ENCODE measurements around the gene AXL.

AXL gene

GRCh38 chr19:41239961-41240574, 21.0 kb downstream of the AXL start:
- H2BK5ac ChIP-seq (ENCODE audit: low read depth, low read length, poor library complexity) = no peak overlapping the region
- H2AFZ ChIP-seq (ENCODE audit: insufficient read depth, low read length, poor library complexity) = no peak overlapping the region
- no peak overlapping the region for H3K18ac ChIP-seq (ENCODE audit: low read length)
- H3K4me2 ChIP-seq (ENCODE audit: low read length) = no peak overlapping the region
- no peak overlapping the region for H3K9ac ChIP-seq (ENCODE audit: low read length)
- H3K79me1 ChIP-seq (ENCODE audit: low read length) = no peaks in the 10 kb centered on the region
- no peak overlapping the region for H2BK12ac ChIP-seq (ENCODE audit: low read length)
- no peak overlapping the region for H2AK5ac ChIP-seq (ENCODE audit: low read length)
- H3K4me1 ChIP-seq (ENCODE audit: control insufficient read depth in 1 of 2, insufficient read depth in 2 of 2, low read length in 2 of 2) = no peaks in the 10 kb centered on the region
- no peak overlapping the region for H3K23ac ChIP-seq (ENCODE audit: low read length)
- no peak overlapping the region for H2BK120ac ChIP-seq (ENCODE audit: insufficient read depth, low read length, poor library complexity)
- no peaks in the 10 kb centered on the region for H3K79me2 ChIP-seq (ENCODE audit: control insufficient read depth, insufficient read depth, low read length, poor library complexity)
- H3K27ac ChIP-seq (ENCODE audit: low read depth, low read length) = no peak overlapping the region
- WGBS (ENCODE audit: extremely low coverage, insufficient coverage, insufficient read length) = no CpG with 5 or more reads among the region's 2 CpGs
- peaks cover 3% of the 10 kb centered on the region for H3K9me3 ChIP-seq (ENCODE audit: insufficient read depth, low read depth, low read length)
- H3K36me3 ChIP-seq (ENCODE audit: control insufficient read depth in 1 of 2, insufficient read depth in 2 of 2, low read length in 2 of 2) = peaks cover 55 to 73% of the 10 kb centered on the region in 2 experiments
- no peaks in the 10 kb centered on the region for H3K27me3 ChIP-seq (ENCODE audit: insufficient read depth, low read length)
- no peak for DNase-seq
- H3K4me3 ChIP-seq (ENCODE audit: low read depth, low read length) = no peak overlapping the region
- H4K8ac ChIP-seq (ENCODE audit: low read depth, low read length) = no peak overlapping the region
- H4K12ac ChIP-seq (ENCODE audit: low read depth, low read length) = no peak overlapping the region
- no peak overlapping the region for H3K4ac ChIP-seq (ENCODE audit: low read depth, low read length)
- H4K91ac ChIP-seq (ENCODE audit: low read depth, low read length) = no peak overlapping the region
- no peak overlapping the region for H3K14ac ChIP-seq (ENCODE audit: low read length)

GRCh38 chr19:41241859-41242258, 22.8 kb downstream of the AXL start:
- no peak overlapping the region for H2AK5ac ChIP-seq (ENCODE audit: low read length)
- no peaks in the 10 kb centered on the region for H3K4me1 ChIP-seq (ENCODE audit: control insufficient read depth in 1 of 2, insufficient read depth in 2 of 2, low read length in 2 of 2)
- whole genome bisulfite sequencing (ENCODE audit: extremely low coverage, insufficient coverage, insufficient read length) = 100% methylated on average over 2 of the region's 5 CpGs
- no peak overlapping the region for H4K8ac ChIP-seq (ENCODE audit: low read depth, low read length)
- H3K79me1 ChIP-seq (ENCODE audit: low read length) = no peaks in the 10 kb centered on the region
- no peaks in the 10 kb centered on the region for H3K27me3 ChIP-seq (ENCODE audit: insufficient read depth, low read length)
- no peak overlapping the region for H2BK120ac ChIP-seq (ENCODE audit: insufficient read depth, low read length, poor library complexity)
- H2BK12ac ChIP-seq (ENCODE audit: low read length) = no peak overlapping the region
- no peak overlapping the region for H2BK5ac ChIP-seq (ENCODE audit: low read depth, low read length, poor library complexity)
- H3K36me3 ChIP-seq (ENCODE audit: control insufficient read depth in 1 of 2, insufficient read depth in 2 of 2, low read length in 2 of 2) = peaks cover 57 to 78% of the 10 kb centered on the region in 2 experiments
- H3K18ac ChIP-seq (ENCODE audit: low read length) = no peak overlapping the region
- H4K91ac ChIP-seq (ENCODE audit: low read depth, low read length) = no peak overlapping the region
- no peak for DNase-seq
- no peak overlapping the region for H3K27ac ChIP-seq (ENCODE audit: low read depth, low read length)
- no peak overlapping the region for H3K23ac ChIP-seq (ENCODE audit: low read length)
- no peak overlapping the region for H3K14ac ChIP-seq (ENCODE audit: low read length)
- H3K9me3 ChIP-seq (ENCODE audit: insufficient read depth, low read depth, low read length) = peaks cover 3% of the 10 kb centered on the region
- no peaks in the 10 kb centered on the region for H3K79me2 ChIP-seq (ENCODE audit: control insufficient read depth, insufficient read depth, low read length, poor library complexity)
- no peak overlapping the region for H3K4me3 ChIP-seq (ENCODE audit: low read depth, low read length)
- H3K4me2 ChIP-seq (ENCODE audit: low read length) = no peak overlapping the region
- no peak overlapping the region for H2AFZ ChIP-seq (ENCODE audit: insufficient read depth, low read length, poor library complexity)
- no peak overlapping the region for H4K12ac ChIP-seq (ENCODE audit: low read depth, low read length)
- no peak overlapping the region for H3K9ac ChIP-seq (ENCODE audit: low read length)
- H3K4ac ChIP-seq (ENCODE audit: low read depth, low read length) = no peak overlapping the region

- no peak overlapping the region for H3K4ac ChIP-seq (ENCODE audit: low read depth, low read length)
- no peak overlapping the region for H2AK5ac ChIP-seq (ENCODE audit: low read length)
- H2AFZ ChIP-seq (ENCODE audit: insufficient read depth, low read length, poor library complexity) = no peak overlapping the region
- no peak overlapping the region for H3K14ac ChIP-seq (ENCODE audit: low read length)
- no peak for DNase-seq
- H4K12ac ChIP-seq (ENCODE audit: low read depth, low read length) = no peak overlapping the region
- H3K18ac ChIP-seq (ENCODE audit: low read length) = no peak overlapping the region
- no peak overlapping the region for H3K9ac ChIP-seq (ENCODE audit: low read length)
- peaks cover 62 to 76% of the 10 kb centered on the region in 2 experiments for H3K36me3 ChIP-seq (ENCODE audit: control insufficient read depth in 1 of 2, insufficient read depth in 2 of 2, low read length in 2 of 2)
- no peaks in the 10 kb centered on the region for H3K79me1 ChIP-seq (ENCODE audit: low read length)
- no peak overlapping the region for H3K23ac ChIP-seq (ENCODE audit: low read length)
- H3K4me1 ChIP-seq (ENCODE audit: control insufficient read depth in 1 of 2, insufficient read depth in 2 of 2, low read length in 2 of 2) = no peaks in the 10 kb centered on the region
- H3K4me3 ChIP-seq (ENCODE audit: low read depth, low read length) = no peak overlapping the region
- WGBS (ENCODE audit: extremely low coverage, insufficient coverage, insufficient read length) = no CpG with 5 or more reads among the region's 4 CpGs
- no peak overlapping the region for H2BK120ac ChIP-seq (ENCODE audit: insufficient read depth, low read length, poor library complexity)
- H3K4me2 ChIP-seq (ENCODE audit: low read length) = no peak overlapping the region
- H4K91ac ChIP-seq (ENCODE audit: low read depth, low read length) = no peak overlapping the region
- no peak overlapping the region for H2BK12ac ChIP-seq (ENCODE audit: low read length)
- no peak overlapping the region for H4K8ac ChIP-seq (ENCODE audit: low read depth, low read length)
- H3K79me2 ChIP-seq (ENCODE audit: control insufficient read depth, insufficient read depth, low read length, poor library complexity) = no peaks in the 10 kb centered on the region
- no peak overlapping the region for H2BK5ac ChIP-seq (ENCODE audit: low read depth, low read length, poor library complexity)
- no peaks in the 10 kb centered on the region for H3K27me3 ChIP-seq (ENCODE audit: insufficient read depth, low read length)
- no peak overlapping the region for H3K27ac ChIP-seq (ENCODE audit: low read depth, low read length)
- peaks cover 3% of the 10 kb centered on the region for H3K9me3 ChIP-seq (ENCODE audit: insufficient read depth, low read depth, low read length)
Measured at GRCh38 chr19:41244117-41244516, 25.1 kb downstream of the AXL start.

- H4K8ac ChIP-seq (ENCODE audit: low read depth, low read length) = no peak overlapping the region
- no peaks in the 10 kb centered on the region for H3K9me3 ChIP-seq (ENCODE audit: insufficient read depth, low read depth, low read length)
- no peak overlapping the region for H3K9ac ChIP-seq (ENCODE audit: low read length)
- peaks cover 72 to 75% of the 10 kb centered on the region in 2 experiments for H3K36me3 ChIP-seq (ENCODE audit: control insufficient read depth in 1 of 2, insufficient read depth in 2 of 2, low read length in 2 of 2)
- no peaks in the 10 kb centered on the region for H3K27me3 ChIP-seq (ENCODE audit: insufficient read depth, low read length)
- no peak overlapping the region for H3K27ac ChIP-seq (ENCODE audit: low read depth, low read length)
- H3K23ac ChIP-seq (ENCODE audit: low read length) = no peak overlapping the region
- no peak for DNase-seq
- H2BK12ac ChIP-seq (ENCODE audit: low read length) = no peak overlapping the region
- H3K79me2 ChIP-seq (ENCODE audit: control insufficient read depth, insufficient read depth, low read length, poor library complexity) = no peaks in the 10 kb centered on the region
- no peak overlapping the region for H3K4me3 ChIP-seq (ENCODE audit: low read depth, low read length)
- H2AK5ac ChIP-seq (ENCODE audit: low read length) = no peak overlapping the region
- H3K4me2 ChIP-seq (ENCODE audit: low read length) = no peak overlapping the region
- no peak overlapping the region for H2BK5ac ChIP-seq (ENCODE audit: low read depth, low read length, poor library complexity)
- no peak overlapping the region for H3K18ac ChIP-seq (ENCODE audit: low read length)
- WGBS (ENCODE audit: extremely low coverage, insufficient coverage, insufficient read length) = no CpG with 5 or more reads among the region's 3 CpGs
- H3K4me1 ChIP-seq (ENCODE audit: control insufficient read depth in 1 of 2, insufficient read depth in 2 of 2, low read length in 2 of 2) = no peaks in the 10 kb centered on the region
- no peak overlapping the region for H4K91ac ChIP-seq (ENCODE audit: low read depth, low read length)
- no peak overlapping the region for H2AFZ ChIP-seq (ENCODE audit: insufficient read depth, low read length, poor library complexity)
- H3K14ac ChIP-seq (ENCODE audit: low read length) = no peak overlapping the region
- no peaks in the 10 kb centered on the region for H3K79me1 ChIP-seq (ENCODE audit: low read length)
- H3K4ac ChIP-seq (ENCODE audit: low read depth, low read length) = no peak overlapping the region
- no peak overlapping the region for H4K12ac ChIP-seq (ENCODE audit: low read depth, low read length)
- H2BK120ac ChIP-seq (ENCODE audit: insufficient read depth, low read length, poor library complexity) = no peak overlapping the region
Measured at GRCh38 chr19:41245843-41246242, 26.8 kb downstream of the AXL start.

Data from trophoblast cell (in vitro differentiated cells and primary cell).